Measurements from ENCODE around the gene MOCOS. TPM values are rescaled to one million over a fixed set of nuclear protein-coding genes. Genes with fewer than 3 reads are reported as not detected.
A peak's percentile ranks its signal among the peaks of the same experiment; 100 is the strongest.

Gene MOCOS
- total and polyA plus RNA-seq, 4 donors: 1.9 to 27.0 (median 17.0) TPM

- Histone ChIP-seq H3K27ac (ENCODE audit: low read depth in 1 of 2, low read length in 2 of 2) (peak within 1 kb of the TSS; percentile 19 to 43), H3K27me3 (ENCODE audit: control insufficient read depth in 4 of 4, insufficient read depth in 4 of 4, low read length in 3 of 4) (peaks cover 0 to 18% (median 2%) of the 10 kb centered on the region in 4 donors), H3K36me3 (ENCODE audit: control insufficient read depth in 4 of 4, insufficient read depth in 3 of 4, low read depth in 1 of 4, low read length in 3 of 4) (no peaks in the 10 kb centered on the region), H3K4me3 (ENCODE audit: low read depth in 1 of 3, low read length in 3 of 3) (peak within 1 kb of the TSS; percentile 51 to 63 (median 53)), H3K9me3 (ENCODE audit: control insufficient read depth in 4 of 4, low read length in 3 of 4) (no peaks in the 10 kb centered on the region), H3K9ac (ENCODE audit: low read depth in 1 of 2, low read length in 2 of 2) (no peak within 1 kb of the TSS), H3K4me1 (ENCODE audit: control insufficient read depth in 4 of 4, insufficient read depth in 4 of 4, low read length in 3 of 4) (peaks cover 5 to 19% (median 12%) of the 10 kb centered on the region in 4 donors)
- under 1% methylated on average over 91 of the region's 91 CpGs for WGBS
- TF ChIP-seq HNF4A (conservative IDR thresholded peaks at IDR 0.05) (no peak), RAD21 (IDR thresholded peaks at IDR 0.05) (no peak), TAF1 (conservative IDR thresholded peaks at IDR 0.05) (no peak), YY1 (IDR thresholded peaks at IDR 0.05) (no peak)
- DNase-seq (ENCODE audit: low spot score): peak; percentile 53
These were observed 110.3 kb downstream of the MOCOS start, which contains the start of gene FHOD3 for GRCh38 chr18:36297417-36298125. Gene FHOD3 (plus strand): TSS chr18:36297713. CDS start chr18:36297836, 123 bp downstream.

GRCh38 chr18:36298126-36298741 is 110.9 kb downstream of the MOCOS start:
- no peak overlapping the region for H3K27ac ChIP-seq (ENCODE audit: low read depth in 1 of 2, low read length in 2 of 2)
- H3K4me3 ChIP-seq (ENCODE audit: low read depth in 1 of 3, low read length in 3 of 3): peak overlapping the region in 1 of 3 donors; percentile 63
- WGBS: 3% methylated on average over 66 of the region's 67 CpGs
- no peak for TF ChIP-seq MAX (IDR thresholded peaks at IDR 0.05)
- no peak for TF ChIP-seq FOXA2 (IDR thresholded peaks at IDR 0.05)
- no peak for TF ChIP-seq RAD21 (IDR thresholded peaks at IDR 0.05)
- TF ChIP-seq REST (IDR thresholded peaks at IDR 0.05): no peak
- H3K9ac ChIP-seq (ENCODE audit: low read depth in 1 of 2, low read length in 2 of 2): no peak overlapping the region
- H3K27me3 ChIP-seq (ENCODE audit: control insufficient read depth in 4 of 4, insufficient read depth in 4 of 4, low read length in 3 of 4): peaks cover 0 to 18% (median 4%) of the 10 kb centered on the region in 4 donors
- DNase-seq (ENCODE audit: low spot score): no peak
- peaks cover 5 to 19% (median 12%) of the 10 kb centered on the region in 4 donors for H3K4me1 ChIP-seq (ENCODE audit: control insufficient read depth in 4 of 4, insufficient read depth in 4 of 4, low read length in 3 of 4)
- H3K9me3 ChIP-seq (ENCODE audit: control insufficient read depth in 4 of 4, low read length in 3 of 4): no peaks in the 10 kb centered on the region
- no peaks in the 10 kb centered on the region for H3K36me3 ChIP-seq (ENCODE audit: control insufficient read depth in 4 of 4, insufficient read depth in 3 of 4, low read depth in 1 of 4, low read length in 3 of 4)

GRCh38 chr18:36299015-36299414 is 111.7 kb downstream of the MOCOS start:
- H3K27me3 ChIP-seq (ENCODE audit: control insufficient read depth in 4 of 4, insufficient read depth in 4 of 4, low read length in 3 of 4): peaks cover 0 to 18% (median 4%) of the 10 kb centered on the region in 4 donors
- no peak overlapping the region for H3K4me3 ChIP-seq (ENCODE audit: low read depth in 1 of 3, low read length in 3 of 3)
- no peaks in the 10 kb centered on the region for H3K9me3 ChIP-seq (ENCODE audit: control insufficient read depth in 4 of 4, low read length in 3 of 4)
- H3K36me3 ChIP-seq (ENCODE audit: control insufficient read depth in 4 of 4, insufficient read depth in 3 of 4, low read depth in 1 of 4, low read length in 3 of 4): no peaks in the 10 kb centered on the region
- H3K4me1 ChIP-seq (ENCODE audit: control insufficient read depth in 4 of 4, insufficient read depth in 4 of 4, low read length in 3 of 4): peaks cover 5 to 19% (median 12%) of the 10 kb centered on the region in 4 donors
- H3K27ac ChIP-seq (ENCODE audit: low read depth in 1 of 2, low read length in 2 of 2): no peak overlapping the region
- TF ChIP-seq RAD21 (IDR thresholded peaks at IDR 0.05) (no peak), HNF4G (IDR thresholded peaks at IDR 0.05) (no peak)
- 81% methylated on average over 6 of the region's 6 CpGs for WGBS
- no peak overlapping the region for H3K9ac ChIP-seq (ENCODE audit: low read depth in 1 of 2, low read length in 2 of 2)
- no peak for DNase-seq (ENCODE audit: low spot score)

Measured in liver (tissue), 9 donors.